Uterus (tissue), 4 donors: ENCODE results near the gene CHST3. TPM values are rescaled to one million over a fixed set of nuclear protein-coding genes. Genes with fewer than 3 reads are reported as not detected.

Source experiments
- DNase-seq, 2 donors: peaks; one replicate each; pipeline ENCODE4 v3.0.0-alpha.2; 2019 to 2020
- H3K27ac ChIP-seq, 2 donors: fragments of 200-600 bp; sonication (generic); 1 replicate in 1 of 2; 2 replicates in 1 of 2; pipeline ENCODE4 v1.5.1; 2016 to 2018
- H3K27me3 ChIP-seq, 2 donors: fragments of 200-600 bp; sonication (generic); one replicate each; pipeline ENCODE4 v1.5.1; 2018 to 2019; ENCODE audit warnings: control low read depth in 1 of 2
- H3K36me3 ChIP-seq, 2 donors: fragments of 200-600 bp; sonication (generic); one replicate each; pipeline ENCODE4 v1.5.1; 2019; ENCODE audit warnings: control low read depth in 1 of 2
- H3K4me1 ChIP-seq, 2 donors: fragments of 200-600 bp; sonication (generic); one replicate each; pipeline ENCODE4 v1.5.1; 2018 to 2019; ENCODE audit warnings: control low read depth in 1 of 2
- H3K4me3 ChIP-seq, 2 donors: fragments of 200-600 bp; sonication (generic); 1 replicate in 1 of 2; 2 replicates in 1 of 2; pipeline ENCODE4 v1.5.1; 2018 to 2019; ENCODE audit warnings: mild to moderate bottlenecking in 1 of 2
- H3K9me3 ChIP-seq, 2 donors: fragments of 200-600 bp; sonication (generic); one replicate each; pipeline ENCODE4 v1.5.1; 2019; ENCODE audit warnings: control low read depth in 1 of 2
- POLR2A ChIP-seq, 2 donors: fragments of 450-650 bp; IDR thresholded peaks; one replicate each; pipeline ENCODE4 v1.6.1; 2016; ENCODE audit warnings: antibody characterized with exemption in 2 of 2, mild to moderate bottlenecking in 1 of 2, moderate library complexity in 1 of 2
- intact Hi-C: fragments of 100-400 bp; cut with DNase I; formaldehyde crosslinking; loops from one replicate; pipeline ENCODE4 v1.15.1; 2023; ENCODE audit warnings: low total_unique reads
- total RNA-seq, 4 donors: library from RNA; depleted of rRNA in 3 of 4; stranded (reverse); fragments of >200 nt in 3 of 4; gene quantifications; one replicate each; pipeline versions ENCODE4 v1.1.0 to v1.2.4, GENCODE V29; 2014 to 2023
- TF ChIP-seq, protein P1 (sequence below), 4 experiments: fragments of 200-600 bp in 2 of 4; fragments of 450-650 bp in 2 of 4; sonication (generic) in 2 of 4; IDR thresholded peaks; one replicate each; pipeline ENCODE4 v1.5.1; 2016 to 2019; ENCODE audit warnings: antibody characterized with exemption in 4 of 4, mild to moderate bottlenecking in 2 of 4, moderate library complexity in 1 of 4
- donor health status: DM: yes; HTN: yes; CAD: no.

CHST3 gene
- total RNA-seq, 4 donors from 2014 or later, result 12.3 to 44.7 (median 28.1) TPM

DNA sequence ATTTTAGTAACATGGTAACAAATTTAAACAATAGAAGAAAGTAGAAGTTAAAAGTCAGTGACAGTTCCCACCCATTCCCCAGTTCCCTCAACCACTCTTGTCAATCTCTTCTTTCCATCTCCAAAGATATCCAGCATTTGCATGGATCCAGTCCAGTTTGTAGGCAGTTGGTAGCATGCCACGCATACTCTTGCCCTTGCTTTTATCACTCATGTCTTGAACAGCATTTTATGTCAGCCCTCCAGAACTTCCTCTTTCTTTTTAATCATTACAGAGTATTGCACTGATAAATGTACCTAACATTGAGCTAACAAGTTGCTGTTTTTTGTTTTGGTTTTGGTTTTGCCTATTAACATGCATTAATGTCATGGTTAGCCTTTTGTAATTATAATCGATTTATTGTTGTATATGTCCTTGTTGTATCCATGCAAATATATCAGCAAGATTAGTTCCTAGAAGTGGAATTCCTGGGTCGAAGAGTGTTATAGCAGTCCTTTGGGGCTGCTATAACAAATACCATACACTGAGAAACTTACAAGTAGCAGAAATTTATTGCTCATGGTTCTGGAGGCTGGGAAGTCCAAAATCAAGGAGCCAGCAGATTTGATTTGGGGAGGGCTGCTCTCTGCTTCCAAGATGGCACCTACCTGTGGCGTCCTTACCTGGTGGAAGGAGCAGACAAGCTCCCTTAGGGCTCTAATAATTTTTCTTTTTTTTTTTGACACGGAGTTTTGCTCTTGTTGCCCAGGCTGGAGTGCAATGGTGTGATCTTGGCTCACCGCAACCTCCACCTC lies 25.7 kb downstream of the CHST3 start:
- no peak for DNase-seq
- Histone ChIP-seq H3K36me3 (no peaks in the 10 kb centered on the region), H3K4me1 (peaks cover 11 to 12% of the 10 kb centered on the region in 2 donors), H3K27me3 (no peaks in the 10 kb centered on the region), H3K9me3 (no peaks in the 10 kb centered on the region), H3K4me3 (no peak overlapping the region), H3K27ac (no peak overlapping the region)
- TF ChIP-seq, protein P1, sequence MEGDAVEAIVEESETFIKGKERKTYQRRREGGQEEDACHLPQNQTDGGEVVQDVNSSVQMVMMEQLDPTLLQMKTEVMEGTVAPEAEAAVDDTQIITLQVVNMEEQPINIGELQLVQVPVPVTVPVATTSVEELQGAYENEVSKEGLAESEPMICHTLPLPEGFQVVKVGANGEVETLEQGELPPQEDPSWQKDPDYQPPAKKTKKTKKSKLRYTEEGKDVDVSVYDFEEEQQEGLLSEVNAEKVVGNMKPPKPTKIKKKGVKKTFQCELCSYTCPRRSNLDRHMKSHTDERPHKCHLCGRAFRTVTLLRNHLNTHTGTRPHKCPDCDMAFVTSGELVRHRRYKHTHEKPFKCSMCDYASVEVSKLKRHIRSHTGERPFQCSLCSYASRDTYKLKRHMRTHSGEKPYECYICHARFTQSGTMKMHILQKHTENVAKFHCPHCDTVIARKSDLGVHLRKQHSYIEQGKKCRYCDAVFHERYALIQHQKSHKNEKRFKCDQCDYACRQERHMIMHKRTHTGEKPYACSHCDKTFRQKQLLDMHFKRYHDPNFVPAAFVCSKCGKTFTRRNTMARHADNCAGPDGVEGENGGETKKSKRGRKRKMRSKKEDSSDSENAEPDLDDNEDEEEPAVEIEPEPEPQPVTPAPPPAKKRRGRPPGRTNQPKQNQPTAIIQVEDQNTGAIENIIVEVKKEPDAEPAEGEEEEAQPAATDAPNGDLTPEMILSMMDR (IDR thresholded peaks at IDR 0.05), result no peak
- TF ChIP-seq POLR2A (IDR thresholded peaks at IDR 0.05), result no peak
- intact Hi-C loops, result no loop called here

DNA sequence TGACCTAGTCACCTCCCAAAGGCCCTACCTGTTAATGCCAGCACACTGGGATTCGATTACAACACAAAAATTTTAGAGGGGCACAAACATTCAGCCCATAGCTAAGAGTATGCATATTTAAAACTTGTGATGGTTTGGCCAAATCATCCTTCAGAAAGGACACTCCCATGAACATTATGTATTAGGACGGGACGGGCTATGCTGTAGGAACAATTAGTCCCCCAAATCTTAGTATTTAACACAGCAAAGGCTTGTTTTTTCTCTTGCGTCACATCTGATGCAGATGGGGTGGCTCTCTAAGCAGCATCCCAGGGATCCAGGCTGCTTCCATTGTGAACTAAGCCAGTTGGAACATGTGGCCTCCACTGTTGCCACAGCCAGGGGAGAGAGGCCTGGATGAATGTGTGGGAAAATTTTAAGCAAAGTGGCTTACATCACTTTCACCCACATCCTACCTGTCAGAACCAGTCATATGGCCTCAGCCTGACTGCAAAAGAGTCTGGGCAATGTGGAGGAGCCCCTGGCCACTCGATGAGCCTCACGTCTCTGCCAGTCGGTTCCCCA lies 26.6 kb downstream of the CHST3 start:
- no peak for TF ChIP-seq POLR2A (IDR thresholded peaks at IDR 0.05)
- TF ChIP-seq, protein P1 (IDR thresholded peaks at IDR 0.05), result no peak
- no peaks in the 10 kb centered on the region for H3K27me3 ChIP-seq
- DNase-seq, result no peak
- intact Hi-C loops, result no loop called here
- H3K4me3 ChIP-seq, result no peak overlapping the region
- no peak overlapping the region for H3K27ac ChIP-seq
- H3K9me3 ChIP-seq, result no peaks in the 10 kb centered on the region
- no peaks in the 10 kb centered on the region for H3K36me3 ChIP-seq
- H3K4me1 ChIP-seq, result peaks cover 2 to 11% of the 10 kb centered on the region in 2 donors

- TF ChIP-seq POLR2A (IDR thresholded peaks at IDR 0.05), result no peak
- TF ChIP-seq, protein P1 (IDR thresholded peaks at IDR 0.05), result no peak
- DNase-seq, result no peak
- Histone ChIP-seq H3K36me3 (no peaks in the 10 kb centered on the region), H3K4me3 (no peak overlapping the region), H3K27me3 (no peaks in the 10 kb centered on the region), H3K27ac (peak overlapping the region; percentile 88 to 92), H3K4me1 (peaks cover 16 to 29% of the 10 kb centered on the region in 2 donors), H3K9me3 (no peaks in the 10 kb centered on the region)
- intact Hi-C loops, result no loop called here
These were observed 31.3 kb downstream of the CHST3 start for GRCh38 chr10:71995449-71995848.

DNA sequence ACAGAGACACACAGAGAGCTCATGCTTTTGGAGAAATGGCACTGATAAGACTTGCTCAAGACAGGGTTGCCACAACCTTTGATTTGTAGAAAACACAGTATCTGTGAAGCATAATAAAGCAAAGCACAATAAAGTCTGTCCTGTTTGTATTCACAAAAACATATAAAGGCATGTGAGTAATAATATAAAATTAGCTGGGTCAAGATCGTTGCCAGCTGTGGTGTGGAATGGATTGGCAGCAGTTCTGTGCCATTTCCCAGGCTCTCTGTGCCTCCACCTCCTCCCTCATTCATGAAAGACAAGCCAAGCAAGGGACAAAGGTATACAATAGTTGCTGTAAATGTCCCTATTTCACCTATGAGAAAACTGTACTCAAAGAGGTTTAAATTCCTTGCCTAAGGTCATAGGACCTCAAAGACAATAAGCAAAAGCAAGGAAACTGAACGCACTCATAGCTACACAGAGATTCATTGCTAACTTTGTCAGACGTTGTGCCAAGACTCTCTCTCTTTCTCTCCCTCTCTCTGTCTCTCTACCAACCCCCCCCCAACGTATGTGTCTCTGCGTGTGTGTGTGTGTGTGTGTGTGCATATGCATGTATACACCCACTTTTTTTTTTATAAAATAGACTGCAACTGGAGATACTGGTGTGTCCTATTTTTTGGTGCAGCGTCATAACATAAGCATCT lies 31.8 kb downstream of the CHST3 start:
- H3K27ac ChIP-seq, result peak overlapping the region; percentile 88 to 92
- H3K4me1 ChIP-seq, result peaks cover 22 to 35% of the 10 kb centered on the region in 2 donors

More for the DNA sequence above, 31.8 kb downstream of the CHST3 start:
- no peak for DNase-seq
- Histone ChIP-seq H3K4me3 (no peak overlapping the region), H3K9me3 (no peaks in the 10 kb centered on the region), H3K27me3 (no peaks in the 10 kb centered on the region), H3K36me3 (no peaks in the 10 kb centered on the region)
- intact Hi-C loops, result no loop called here
- TF ChIP-seq, protein P1 (IDR thresholded peaks at IDR 0.05), result no peak
- TF ChIP-seq POLR2A (IDR thresholded peaks at IDR 0.05), result no peak
